ENCODE data around the gene C20orf202. TPM values are rescaled to one million over a fixed set of nuclear protein-coding genes. Genes with fewer than 3 reads are reported as not detected.

Gene C20orf202
- polyA plus RNA-seq, 1 experiment, result not detected

DNA sequence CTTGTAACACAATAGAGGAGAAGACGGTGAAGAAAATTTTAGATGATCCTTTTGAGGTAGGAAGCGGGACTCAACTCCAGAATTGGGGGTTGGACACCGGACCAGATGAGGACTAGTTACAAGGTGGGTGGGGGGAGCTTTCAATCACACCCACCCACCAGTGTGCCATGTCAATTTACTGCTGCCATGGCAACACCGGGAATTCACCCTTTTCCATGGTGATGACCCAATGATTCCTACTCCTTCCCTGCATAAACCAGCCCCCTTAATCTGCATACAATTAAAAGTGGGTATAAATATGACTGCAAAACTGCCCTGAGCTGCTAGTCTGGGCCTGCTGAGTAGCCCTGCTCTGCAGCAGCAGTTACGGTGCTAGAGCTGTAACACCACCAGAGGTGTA, 37.3 kb downstream of the C20orf202 start:
- POLR2A ChIA-PET, result no interaction called here

GRCh38 chr20:1241456-1241855, 38.2 kb downstream of the C20orf202 start:
- H3K4me3 ChIP-seq (ENCODE audit: low read depth, low read length), result no peak overlapping the region
- DNase-seq (ENCODE audit: low read depth, low spot score), result no peak
- ChIA-PET POLR2A (interaction anchor here (0.9 kb wide), 1 partner anchor 25 kb away, joined by 3 read pairs; the partner anchor contains the start of gene SNPH), CTCF (interaction anchor here (0.5 to 0.8 kb wide), 2 partner anchors 28 to 408 kb away, joined by 3 read pairs; partner anchors contain the start of gene FAM110A)
- H3K27me3 ChIP-seq (ENCODE audit: control insufficient read depth, insufficient read depth, low read length), result peaks cover 1% of the 10 kb centered on the region
- no peaks in the 10 kb centered on the region for H3K9me3 ChIP-seq (ENCODE audit: control insufficient read depth, insufficient read depth, low read length)
- TF ChIP-seq, protein P1, sequence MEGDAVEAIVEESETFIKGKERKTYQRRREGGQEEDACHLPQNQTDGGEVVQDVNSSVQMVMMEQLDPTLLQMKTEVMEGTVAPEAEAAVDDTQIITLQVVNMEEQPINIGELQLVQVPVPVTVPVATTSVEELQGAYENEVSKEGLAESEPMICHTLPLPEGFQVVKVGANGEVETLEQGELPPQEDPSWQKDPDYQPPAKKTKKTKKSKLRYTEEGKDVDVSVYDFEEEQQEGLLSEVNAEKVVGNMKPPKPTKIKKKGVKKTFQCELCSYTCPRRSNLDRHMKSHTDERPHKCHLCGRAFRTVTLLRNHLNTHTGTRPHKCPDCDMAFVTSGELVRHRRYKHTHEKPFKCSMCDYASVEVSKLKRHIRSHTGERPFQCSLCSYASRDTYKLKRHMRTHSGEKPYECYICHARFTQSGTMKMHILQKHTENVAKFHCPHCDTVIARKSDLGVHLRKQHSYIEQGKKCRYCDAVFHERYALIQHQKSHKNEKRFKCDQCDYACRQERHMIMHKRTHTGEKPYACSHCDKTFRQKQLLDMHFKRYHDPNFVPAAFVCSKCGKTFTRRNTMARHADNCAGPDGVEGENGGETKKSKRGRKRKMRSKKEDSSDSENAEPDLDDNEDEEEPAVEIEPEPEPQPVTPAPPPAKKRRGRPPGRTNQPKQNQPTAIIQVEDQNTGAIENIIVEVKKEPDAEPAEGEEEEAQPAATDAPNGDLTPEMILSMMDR (IDR thresholded peaks at IDR 0.05; ENCODE audit: low read depth, low read length), result no peak
- no peak overlapping the region for H3K27ac ChIP-seq (ENCODE audit: low read depth, low read length)

More for the DNA sequence above, 37.3 kb downstream of the C20orf202 start:
- Histone ChIP-seq H3K27ac (ENCODE audit: low read depth, low read length) (no peak overlapping the region), H3K27me3 (ENCODE audit: control insufficient read depth, insufficient read depth, low read length) (peaks cover 5% of the 10 kb centered on the region), H3K4me3 (ENCODE audit: low read depth, low read length) (no peak overlapping the region), H3K9me3 (ENCODE audit: control insufficient read depth, insufficient read depth, low read length) (no peaks in the 10 kb centered on the region)
- TF ChIP-seq, protein P1 (IDR thresholded peaks at IDR 0.05; ENCODE audit: low read depth, low read length), result no peak
- no peak for DNase-seq (ENCODE audit: low read depth, low spot score)
- CTCF ChIA-PET, result interaction anchor here (0.8 kb wide), 1 partner anchor 264 kb away, joined by 3 read pairs; no protein-coding TSS in a partner anchor

DNA sequence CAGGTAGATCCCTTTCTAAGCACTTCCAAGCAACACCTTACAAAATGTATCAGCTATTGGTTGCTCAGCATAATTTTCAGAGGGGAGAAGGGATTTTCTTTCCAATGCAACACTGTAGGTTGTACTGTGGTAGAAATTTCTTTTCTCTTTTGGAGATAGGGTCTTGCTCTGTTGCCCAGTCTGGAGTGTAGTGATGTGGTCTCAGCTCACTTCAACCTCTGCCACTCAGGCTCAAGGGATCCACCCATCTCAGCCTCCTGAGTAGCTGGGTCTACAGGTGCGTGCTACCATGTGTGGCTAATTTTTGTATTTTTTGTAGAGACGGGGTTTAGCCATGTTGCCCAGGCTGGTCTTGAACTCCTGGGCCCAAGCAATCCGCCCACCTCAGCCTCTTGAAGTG, 38.8 kb downstream of the C20orf202 start:
- Histone ChIP-seq H3K27ac (ENCODE audit: low read depth, low read length) (no peak overlapping the region), H3K27me3 (ENCODE audit: control insufficient read depth, insufficient read depth, low read length) (no peaks in the 10 kb centered on the region), H3K9me3 (ENCODE audit: control insufficient read depth, insufficient read depth, low read length) (no peaks in the 10 kb centered on the region), H3K4me3 (ENCODE audit: low read depth, low read length) (no peak overlapping the region)
- TF ChIP-seq, protein P1 (IDR thresholded peaks at IDR 0.05; ENCODE audit: low read depth, low read length), result no peak
- CTCF ChIA-PET, result interaction anchor here (0.5 to 0.6 kb wide), 2 partner anchors 409 to 424 kb away, joined by 3 read pairs; partner anchors contain the start of gene FAM110A
- POLR2A ChIA-PET, result interaction anchor here (0.9 kb wide), 1 partner anchor 24 kb away, joined by 3 read pairs; the partner anchor contains the start of gene SNPH
- no peak for DNase-seq (ENCODE audit: low read depth, low spot score)

DNA sequence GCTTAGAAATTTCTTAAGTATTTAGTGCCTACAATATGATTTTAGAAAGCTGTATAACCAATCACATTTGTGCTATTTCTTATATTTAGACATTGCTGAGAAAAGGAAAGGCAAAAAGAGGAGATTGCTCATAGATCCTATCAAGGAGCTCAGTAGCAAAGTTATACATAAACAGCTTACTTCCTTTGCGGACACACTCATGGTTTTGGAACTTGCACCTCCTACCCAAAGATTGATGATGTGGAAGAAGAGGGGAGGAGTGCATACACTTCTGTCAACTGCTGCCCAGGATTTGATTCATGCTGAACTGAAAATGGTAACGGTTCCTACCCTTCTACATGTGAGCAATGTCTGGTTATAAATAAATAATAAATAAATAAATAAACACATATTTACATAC, 39.3 kb downstream of the C20orf202 start:
- POLR2A ChIA-PET, result interaction anchor here (0.9 kb wide), 1 partner anchor 24 kb away, joined by 3 read pairs; the partner anchor contains the start of gene SNPH

DNA sequence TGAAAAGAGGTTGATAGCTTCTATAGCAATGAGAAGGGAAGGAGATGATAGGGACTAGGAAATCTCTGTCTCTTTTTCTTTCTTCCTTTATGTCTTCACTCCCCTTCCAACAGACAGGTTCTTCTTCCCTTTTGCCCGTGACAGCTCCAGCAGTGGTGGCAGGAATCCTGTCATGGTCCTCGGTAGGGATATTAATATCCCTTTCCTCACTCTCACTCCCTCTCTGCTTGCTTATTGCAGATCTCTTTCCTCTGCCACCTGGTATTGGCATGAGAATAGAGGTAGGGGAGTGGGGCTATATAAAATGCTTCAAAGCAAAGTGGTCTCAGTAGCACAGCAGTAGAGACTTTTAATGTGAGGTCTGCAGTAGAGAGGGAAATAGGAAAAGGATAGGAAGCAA, 42.3 kb downstream of the C20orf202 start:
- ChIA-PET CTCF (no interaction called here), POLR2A (no interaction called here)
- no peak for DNase-seq (ENCODE audit: low read depth, low spot score)
- no peak overlapping the region for H3K4me3 ChIP-seq (ENCODE audit: low read depth, low read length)
- H3K27ac ChIP-seq (ENCODE audit: low read depth, low read length), result no peak overlapping the region
- no peaks in the 10 kb centered on the region for H3K9me3 ChIP-seq (ENCODE audit: control insufficient read depth, insufficient read depth, low read length)
- H3K27me3 ChIP-seq (ENCODE audit: control insufficient read depth, insufficient read depth, low read length), result no peaks in the 10 kb centered on the region
- TF ChIP-seq, protein P1 (IDR thresholded peaks at IDR 0.05; ENCODE audit: low read depth, low read length), result no peak

More for the DNA sequence above, 39.3 kb downstream of the C20orf202 start:
- no peak overlapping the region for H3K4me3 ChIP-seq (ENCODE audit: low read depth, low read length)
- no peaks in the 10 kb centered on the region for H3K9me3 ChIP-seq (ENCODE audit: control insufficient read depth, insufficient read depth, low read length)
- H3K27ac ChIP-seq (ENCODE audit: low read depth, low read length), result no peak overlapping the region
- TF ChIP-seq, protein P1 (IDR thresholded peaks at IDR 0.05; ENCODE audit: low read depth, low read length), result no peak
- CTCF ChIA-PET, result interaction anchor here (0.6 kb wide), 1 partner anchor 424 kb away, joined by 3 read pairs; no protein-coding TSS in a partner anchor
- DNase-seq (ENCODE audit: low read depth, low spot score), result peak; percentile 66
- no peaks in the 10 kb centered on the region for H3K27me3 ChIP-seq (ENCODE audit: control insufficient read depth, insufficient read depth, low read length)
